ENCODE measurements around the gene EPS15. TPM values are rescaled to one million over a fixed set of nuclear protein-coding genes. Genes with fewer than 3 reads are reported as not detected.
"Not testable (repeated sequence)": the region's sequence is repeated elsewhere in the genome, so short reads cannot be mapped to it uniquely, and the experiment has no call there.

The EPS15 gene
- total and polyA plus RNA-seq, 12 donors, result 12.4 to 81.4 (median 63.0) TPM

DNA sequence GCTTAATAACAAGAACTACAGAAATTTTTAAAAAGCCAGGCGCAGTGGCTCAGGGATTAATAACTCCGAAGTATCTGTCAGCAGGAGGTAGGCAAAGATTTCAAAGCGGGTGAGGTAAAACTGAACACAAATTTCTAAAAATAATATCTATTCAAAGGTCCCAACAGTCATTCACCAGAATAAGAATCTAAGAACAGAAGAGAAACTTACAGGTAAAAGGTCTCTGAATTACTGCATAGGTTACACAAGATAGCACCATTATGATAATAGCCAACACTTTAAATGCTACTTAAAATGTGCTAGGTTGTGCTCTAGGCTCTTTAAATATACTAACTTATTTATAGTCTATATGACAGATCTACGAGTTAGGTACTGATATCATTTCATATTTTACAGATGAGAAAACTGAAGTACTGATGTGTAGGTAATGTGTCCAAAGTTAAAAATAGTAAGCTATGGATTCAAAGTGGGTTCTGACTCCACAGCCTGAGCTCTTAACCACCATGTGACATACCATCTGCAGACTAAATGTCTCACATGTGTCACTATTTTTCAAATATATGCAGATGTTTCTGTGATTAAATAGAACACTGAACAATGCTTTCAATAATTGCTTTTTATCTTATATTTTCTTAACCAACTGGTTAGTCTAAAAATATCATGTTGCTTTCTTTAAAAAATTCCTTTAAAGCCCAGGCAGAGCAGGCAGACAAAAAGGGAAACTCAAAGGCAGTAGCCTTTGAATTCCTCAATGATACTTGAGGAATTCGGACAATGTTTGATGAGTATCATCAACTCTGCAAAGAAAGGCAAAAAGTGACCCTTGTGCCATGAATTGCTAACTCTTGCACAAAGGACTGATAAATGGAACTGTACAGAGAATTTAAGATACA lies 108.3 kb downstream of the EPS15 start:
- TF ChIP-seq CTCF (IDR thresholded peaks at IDR 0.05), result no peak
- peak overlapping the region in 5 of 10 donors; percentile 42 to 60 (median 44) for H3K27ac ChIP-seq
- ATAC-seq (peak in 3 of 8 donors; percentile 50 to 52 (median 51)), DNase-seq (no peak)
- WGBS, 2 donors, result 42 to 63% methylated on average over 5 of the region's 5 CpGs
- peaks cover 0 to 58% (median 31%) of the 10 kb centered on the region in 9 donors for H3K36me3 ChIP-seq
- intact Hi-C loops (cut with DNase I), result no loop called here
- H3K4me1 ChIP-seq, result peaks cover 0 to 19% (median 5%) of the 10 kb centered on the region in 9 donors
- H3K27me3 ChIP-seq, result no peaks in the 10 kb centered on the region
- peaks cover 0 to 6% (median 0%) of the 10 kb centered on the region in 11 donors for H3K9me3 ChIP-seq
- no peak overlapping the region for H3K4me3 ChIP-seq

- 97 to 98% methylated on average over 7 of the region's 7 CpGs for WGBS, 2 donors
- not testable (repeated sequence) for H3K4me3 ChIP-seq, DNase-seq, H3K9me3 ChIP-seq, H3K27me3 ChIP-seq, ATAC-seq
- H3K27ac ChIP-seq, result peak overlapping the region in 5 of 10 donors; percentile 42 to 60 (median 44)
- H3K36me3 ChIP-seq, result peaks cover 0 to 67% (median 40%) of the 10 kb centered on the region in 9 donors
- intact Hi-C loops (cut with DNase I), result loop anchor here in 1 of 10 donors (10.0 kb wide), 1 partner anchor 125 kb away; no protein-coding TSS in a partner anchor
- H3K4me1 ChIP-seq, result peaks cover 0 to 18% (median 4%) of the 10 kb centered on the region in 9 donors
Measured at GRCh38 chr1:51409755-51410541, 109.1 kb downstream of the EPS15 start.

DNA sequence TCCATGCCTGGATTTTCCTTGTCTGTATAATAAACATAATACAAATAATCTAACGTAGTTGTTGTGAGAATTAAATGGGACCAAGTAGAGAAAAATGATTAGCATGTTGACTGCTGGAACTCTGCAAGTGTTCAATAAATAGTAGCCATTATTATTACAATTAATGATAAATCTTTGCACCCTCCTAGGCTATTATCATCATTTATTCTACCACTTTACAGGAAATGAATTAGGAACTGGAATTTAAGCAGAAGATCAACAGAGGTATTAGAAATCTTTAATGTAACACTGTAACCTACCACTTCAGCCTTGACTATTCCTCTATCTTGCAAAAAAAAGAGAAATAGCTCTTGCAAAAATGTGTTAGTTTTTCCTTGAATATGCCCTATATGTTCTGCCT lies 126.8 kb downstream of the EPS15 start:
- Histone ChIP-seq H3K9me3 (peaks cover 0 to 6% (median 0%) of the 10 kb centered on the region in 11 donors), H3K36me3 (peaks cover 0 to 61% (median 41%) of the 10 kb centered on the region in 9 donors), H3K4me1 (no peaks in the 10 kb centered on the region), H3K4me3 (no peak overlapping the region), H3K27ac (no peak overlapping the region), H3K27me3 (no peaks in the 10 kb centered on the region)
- intact Hi-C loops (cut with DNase I), result no loop called here
- ATAC-seq (no peak), DNase-seq (no peak)
- TF ChIP-seq CTCF (IDR thresholded peaks at IDR 0.05), result no peak
- 97 to 98% methylated on average over 1 of the region's 1 CpG for WGBS, 2 donors

DNA sequence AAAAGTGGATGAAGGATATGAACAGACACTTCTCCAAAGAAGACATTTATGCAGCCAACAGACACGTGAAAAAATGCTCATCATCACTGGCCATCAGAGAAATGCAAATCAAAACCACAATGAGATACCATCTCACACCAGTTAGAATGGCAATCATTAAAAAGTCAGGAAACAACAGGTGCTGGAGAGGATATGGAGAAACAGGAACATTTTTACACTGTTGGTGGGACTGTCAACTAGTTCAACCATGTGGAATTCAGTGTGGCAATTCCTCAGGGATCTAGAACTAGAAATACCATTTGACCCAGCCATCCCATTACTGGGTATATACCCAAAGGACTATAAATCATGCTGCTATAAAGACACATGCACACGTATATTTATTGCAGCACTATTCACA lies 128.4 kb downstream of the EPS15 start:
- 82 to 90% methylated on average over 1 of the region's 2 CpGs for WGBS, 2 donors
- Histone ChIP-seq H3K36me3 (peaks cover 0 to 54% (median 37%) of the 10 kb centered on the region in 9 donors), H3K9me3 (peaks cover 0 to 15% (median 0%) of the 10 kb centered on the region in 11 donors)
- ATAC-seq; intact Hi-C loops (cut with DNase I); H3K27ac ChIP-seq; H3K27me3 ChIP-seq; DNase-seq; H3K4me3 ChIP-seq; H3K4me1 ChIP-seq: not testable (repeated sequence)

- H3K36me3 ChIP-seq, result peaks cover 0 to 53% (median 33%) of the 10 kb centered on the region in 9 donors
- DNase-seq; ATAC-seq; H3K27me3 ChIP-seq; H3K4me3 ChIP-seq; H3K4me1 ChIP-seq; H3K27ac ChIP-seq; intact Hi-C loops (cut with DNase I): not testable (repeated sequence)
- WGBS, 2 donors, result 82% methylated on average over 2 of the region's 3 CpGs
- H3K9me3 ChIP-seq, result peaks cover 0 to 34% (median 8%) of the 10 kb centered on the region in 11 donors
Measured at GRCh38 chr1:51387288-51387687, 131.8 kb downstream of the EPS15 start.

DNA sequence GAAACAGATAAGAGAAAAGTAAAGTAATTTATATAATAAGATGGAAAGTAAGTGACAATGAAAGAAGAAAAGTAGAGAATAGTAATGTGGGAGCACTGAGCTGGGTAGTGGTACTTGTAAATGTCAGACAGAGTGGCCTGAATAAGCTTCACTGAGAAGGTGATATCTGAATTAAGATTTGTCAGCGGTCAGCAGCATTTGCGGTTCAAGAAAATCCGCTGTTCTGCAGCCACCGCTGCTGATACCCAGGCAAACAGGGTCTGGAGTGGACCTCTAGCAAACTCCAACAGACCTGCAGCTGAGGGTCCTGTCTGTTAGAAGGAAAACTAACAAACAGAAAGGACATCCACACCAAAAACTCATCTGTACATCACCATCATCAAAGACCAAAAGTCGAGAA lies 132.8 kb downstream of the EPS15 start:
- H3K4me3 ChIP-seq; intact Hi-C loops (cut with DNase I); DNase-seq; H3K4me1 ChIP-seq; H3K27me3 ChIP-seq; H3K27ac ChIP-seq; ATAC-seq: not testable (repeated sequence)
- peaks cover 0 to 34% (median 8%) of the 10 kb centered on the region in 11 donors for H3K9me3 ChIP-seq
- H3K36me3 ChIP-seq, result peaks cover 0 to 46% (median 24%) of the 10 kb centered on the region in 9 donors
- WGBS, 2 donors, result 98 to 99% methylated on average over 5 of the region's 5 CpGs

All from heart right ventricle (tissue), 16 donors.